A673 (cell line): ENCODE results near the gene CBLB.

Source experiments
- CTCF ChIP-seq: fragments of 300-800, 200-600 bp; sonication (generic); conservative IDR thresholded peaks from 2 replicates; pipeline ENCODE4 v1.5.1; 2017; ENCODE audit warnings: low read depth, mild to moderate bottlenecking, antibody characterized with exemption, low read length, moderate library complexity, mixed read lengths
- EZH2 ChIP-seq: fragments of 200-600 bp; sonication (generic); IDR thresholded peaks from 2 replicates; pipeline ENCODE4 v1.6.1; 2017; ENCODE audit warnings: borderline replicate concordance, low read depth, mild to moderate bottlenecking, mixed read lengths, antibody characterized with exemption, low read length; ENCODE audit not compliant: poor library complexity, severe bottlenecking

- TF ChIP-seq EZH2 (no peak), CTCF (no peak)
These were observed 250.3 kb downstream of the CBLB start for GRCh38 chr3:105618556-105618955.
